Stimulated activated naive CD8-positive, alpha-beta T cell treated with anti-CD3 and anti-CD28 coated beads, Interleukin-15, Interleukin-2, amounts not matched to agents 100 ng/mL and 50 ng/mL, for 24 hours (primary cell): Measurements from ENCODE around the gene PDE4D.

Experiments
- H3K27ac Mint-ChIP-seq: one replicate; pipeline ENCODE4 v1.8.0; 2021; ENCODE audit warnings: mild to moderate bottlenecking, mixed read lengths
- H3K27me3 Mint-ChIP-seq: one replicate; pipeline ENCODE4 v1.8.0; 2021; ENCODE audit warnings: mixed read lengths
- H3K36me3 Mint-ChIP-seq: one replicate; pipeline ENCODE4 v1.8.0; 2021; ENCODE audit warnings: low read depth, mixed read lengths
- H3K4me1 Mint-ChIP-seq: one replicate; pipeline ENCODE4 v1.8.0; 2021; ENCODE audit warnings: low read depth, mixed read lengths
- H3K4me3 Mint-ChIP-seq: one replicate; pipeline ENCODE4 v1.8.0; 2021; ENCODE audit warnings: mild to moderate bottlenecking, mixed read lengths
- H3K9me3 Mint-ChIP-seq: one replicate; pipeline ENCODE4 v1.8.0; 2021; ENCODE audit warnings: mixed read lengths

PDE4D gene

GRCh38 chr5:59712836-59713497 lies 180.6 kb downstream of the PDE4D start:
- Mint-ChIP-seq H3K27me3 (no peaks in the 10 kb centered on the region), H3K4me3 (no peak overlapping the region), H3K36me3 (no peaks in the 10 kb centered on the region), H3K27ac (no peak overlapping the region), H3K9me3 (no peaks in the 10 kb centered on the region), H3K4me1 (no peaks in the 10 kb centered on the region)

- Mint-ChIP-seq H3K36me3 (no peaks in the 10 kb centered on the region), H3K4me1 (no peaks in the 10 kb centered on the region), H3K4me3 (no peak overlapping the region), H3K27me3 (no peaks in the 10 kb centered on the region), H3K9me3 (no peaks in the 10 kb centered on the region), H3K27ac (no peak overlapping the region)
Measured at GRCh38 chr5:59711310-59711709, 182.2 kb downstream of the PDE4D start.

GRCh38 chr5:59709846-59710245 lies 183.7 kb downstream of the PDE4D start:
- no peak overlapping the region for H3K27ac Mint-ChIP-seq

GRCh38 chr5:59709346-59709821 lies 184.1 kb downstream of the PDE4D start:
- Mint-ChIP-seq H3K9me3 (no peaks in the 10 kb centered on the region), H3K36me3 (no peaks in the 10 kb centered on the region), H3K27ac (no peak overlapping the region), H3K27me3 (no peaks in the 10 kb centered on the region), H3K4me3 (no peak overlapping the region), H3K4me1 (no peaks in the 10 kb centered on the region)

More at GRCh38 chr5:59709846-59710245, 183.7 kb downstream of the PDE4D start:
- Mint-ChIP-seq H3K27me3 (no peaks in the 10 kb centered on the region), H3K4me1 (no peaks in the 10 kb centered on the region), H3K4me3 (no peak overlapping the region), H3K36me3 (no peaks in the 10 kb centered on the region), H3K9me3 (no peaks in the 10 kb centered on the region)

- H3K4me1 Mint-ChIP-seq = no peaks in the 10 kb centered on the region
- no peaks in the 10 kb centered on the region for H3K27me3 Mint-ChIP-seq
- H3K4me3 Mint-ChIP-seq = no peak overlapping the region
- H3K9me3 Mint-ChIP-seq = no peaks in the 10 kb centered on the region
- H3K27ac Mint-ChIP-seq = no peak overlapping the region
- no peaks in the 10 kb centered on the region for H3K36me3 Mint-ChIP-seq
Measured at GRCh38 chr5:59704936-59705335, 188.6 kb downstream of the PDE4D start.

GRCh38 chr5:59703789-59704188 lies 189.7 kb downstream of the PDE4D start:
- H3K36me3 Mint-ChIP-seq = no peaks in the 10 kb centered on the region
- H3K27ac Mint-ChIP-seq = no peak overlapping the region
- no peaks in the 10 kb centered on the region for H3K9me3 Mint-ChIP-seq
- no peak overlapping the region for H3K4me3 Mint-ChIP-seq
- no peaks in the 10 kb centered on the region for H3K4me1 Mint-ChIP-seq
- no peaks in the 10 kb centered on the region for H3K27me3 Mint-ChIP-seq

- Mint-ChIP-seq H3K4me1 (no peaks in the 10 kb centered on the region), H3K27ac (no peak overlapping the region), H3K4me3 (no peak overlapping the region), H3K27me3 (no peaks in the 10 kb centered on the region), H3K9me3 (no peaks in the 10 kb centered on the region), H3K36me3 (no peaks in the 10 kb centered on the region)
Measured at GRCh38 chr5:59698207-59699178, 195.0 kb downstream of the PDE4D start.

GRCh38 chr5:59694411-59694810 lies 199.1 kb downstream of the PDE4D start:
- Mint-ChIP-seq H3K9me3 (no peaks in the 10 kb centered on the region), H3K4me3 (no peak overlapping the region), H3K27me3 (no peaks in the 10 kb centered on the region), H3K4me1 (no peaks in the 10 kb centered on the region), H3K36me3 (no peaks in the 10 kb centered on the region), H3K27ac (no peak overlapping the region)

- H3K4me3 Mint-ChIP-seq = no peak overlapping the region
- no peak overlapping the region for H3K27ac Mint-ChIP-seq
- no peaks in the 10 kb centered on the region for H3K9me3 Mint-ChIP-seq
- H3K36me3 Mint-ChIP-seq = no peaks in the 10 kb centered on the region
- no peaks in the 10 kb centered on the region for H3K4me1 Mint-ChIP-seq
- H3K27me3 Mint-ChIP-seq = no peaks in the 10 kb centered on the region
Measured at GRCh38 chr5:59693492-59694309, 199.8 kb downstream of the PDE4D start.

GRCh38 chr5:59685793-59686192 lies 207.7 kb downstream of the PDE4D start:
- no peaks in the 10 kb centered on the region for H3K9me3 Mint-ChIP-seq
- no peaks in the 10 kb centered on the region for H3K4me1 Mint-ChIP-seq
- no peak overlapping the region for H3K27ac Mint-ChIP-seq
- no peaks in the 10 kb centered on the region for H3K36me3 Mint-ChIP-seq
- no peaks in the 10 kb centered on the region for H3K27me3 Mint-ChIP-seq
- H3K4me3 Mint-ChIP-seq = no peak overlapping the region

GRCh38 chr5:59685191-59685530 lies 208.4 kb downstream of the PDE4D start:
- Mint-ChIP-seq H3K27ac (no peak overlapping the region), H3K4me1 (no peaks in the 10 kb centered on the region), H3K27me3 (no peaks in the 10 kb centered on the region), H3K36me3 (no peaks in the 10 kb centered on the region), H3K4me3 (no peak overlapping the region), H3K9me3 (no peaks in the 10 kb centered on the region)

- H3K27me3 Mint-ChIP-seq = no peaks in the 10 kb centered on the region
Measured at GRCh38 chr5:59684388-59685190, 208.9 kb downstream of the PDE4D start.

GRCh38 chr5:59683311-59683710 lies 210.2 kb downstream of the PDE4D start:
- no peaks in the 10 kb centered on the region for H3K36me3 Mint-ChIP-seq
- H3K4me3 Mint-ChIP-seq = no peak overlapping the region
- no peak overlapping the region for H3K27ac Mint-ChIP-seq
- no peaks in the 10 kb centered on the region for H3K4me1 Mint-ChIP-seq
- no peaks in the 10 kb centered on the region for H3K9me3 Mint-ChIP-seq
- H3K27me3 Mint-ChIP-seq = no peaks in the 10 kb centered on the region

More at GRCh38 chr5:59684388-59685190, 208.9 kb downstream of the PDE4D start:
- Mint-ChIP-seq H3K27ac (no peak overlapping the region), H3K9me3 (no peaks in the 10 kb centered on the region), H3K4me3 (no peak overlapping the region), H3K36me3 (no peaks in the 10 kb centered on the region), H3K4me1 (no peaks in the 10 kb centered on the region)

- no peaks in the 10 kb centered on the region for H3K4me1 Mint-ChIP-seq
- no peaks in the 10 kb centered on the region for H3K36me3 Mint-ChIP-seq
- H3K27me3 Mint-ChIP-seq = no peaks in the 10 kb centered on the region
- H3K27ac Mint-ChIP-seq = no peak overlapping the region
- no peak overlapping the region for H3K4me3 Mint-ChIP-seq
- no peaks in the 10 kb centered on the region for H3K9me3 Mint-ChIP-seq
Measured at GRCh38 chr5:59682542-59682941, 211.0 kb downstream of the PDE4D start.
